ENCODE results near the gene NRG2. TPM values are rescaled to one million over a fixed set of nuclear protein-coding genes. Genes with fewer than 3 reads are reported as not detected.

NRG2 gene
- total and polyA plus RNA-seq, 7 donors: 0.42 to 19.6 (median 3.5) TPM

- ATAC-seq (peak; percentile 24 to 79 (median 76)), DNase-seq (no peak)
- H3K4me1 ChIP-seq: peaks cover 78% of the 10 kb centered on the region
Observed at GRCh38 chr5:140017397-140018095, 25.6 kb downstream of the NRG2 start.

GRCh38 chr5:140015706-140016105, 27.4 kb downstream of the NRG2 start:
- 84 to 87% (median 86%) methylated on average over 5 of the region's 5 CpGs for WGBS, 3 donors
- no peak for DNase-seq
- Histone ChIP-seq H3K27me3 (ENCODE audit: insufficient read depth in 3 of 3, low read length in 2 of 3) (no peaks in the 10 kb centered on the region), H3K9me3 (no peaks in the 10 kb centered on the region), H3K36me3 (ENCODE audit: insufficient read depth in 1 of 2, low read depth in 1 of 2) (no peaks in the 10 kb centered on the region), H3K4me3 (no peak overlapping the region), H3K4me1 (peaks cover 72% of the 10 kb centered on the region), H3K27ac (peak overlapping the region; percentile 89)
- TF ChIP-seq CTCF (IDR thresholded peaks at IDR 0.05): no peak
- intact Hi-C loops (cut with DNase I): no loop called here
- ATAC-seq: no peak

More at GRCh38 chr5:140017397-140018095, 25.6 kb downstream of the NRG2 start:
- 42 to 82% (median 46%) methylated on average over 9 of the region's 9 CpGs for WGBS, 3 donors
- no peaks in the 10 kb centered on the region for H3K27me3 ChIP-seq (ENCODE audit: insufficient read depth in 3 of 3, low read length in 2 of 3)
- peak overlapping the region; percentile 89 for H3K27ac ChIP-seq
- H3K36me3 ChIP-seq (ENCODE audit: insufficient read depth in 1 of 2, low read depth in 1 of 2): no peaks in the 10 kb centered on the region
- H3K4me3 ChIP-seq: peak overlapping the region; percentile 47
- intact Hi-C loops (cut with DNase I): loop anchor here in 1 of 2 donors (2.0 kb wide), 1 partner anchor 21 kb away; no protein-coding TSS in a partner anchor
- no peak for TF ChIP-seq CTCF (IDR thresholded peaks at IDR 0.05)
- H3K9me3 ChIP-seq: no peaks in the 10 kb centered on the region

DNA sequence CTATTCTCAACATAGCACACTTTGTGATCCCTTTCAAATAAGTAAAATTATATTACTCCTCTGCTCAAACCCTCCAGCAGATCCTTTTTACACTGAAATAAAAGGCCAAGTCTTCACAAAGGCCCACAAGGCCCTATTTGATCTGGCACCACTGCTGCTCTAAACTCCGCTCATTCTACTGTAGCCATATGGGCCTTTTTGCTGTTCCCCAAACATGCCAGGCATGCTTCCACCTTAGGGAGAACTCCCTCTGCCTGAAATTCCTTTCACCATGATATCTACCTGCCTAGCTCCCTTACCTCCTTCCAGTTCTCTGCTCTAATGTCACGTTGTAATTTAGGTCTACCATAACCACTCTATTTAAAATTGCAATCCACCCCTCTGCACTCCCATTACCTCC, 28.3 kb downstream of the NRG2 start:
- WGBS, 3 donors: 78 to 96% (median 89%) methylated on average over 2 of the region's 2 CpGs
- H3K36me3 ChIP-seq (ENCODE audit: insufficient read depth in 1 of 2, low read depth in 1 of 2): no peaks in the 10 kb centered on the region
- ATAC-seq: no peak
- H3K9me3 ChIP-seq: no peaks in the 10 kb centered on the region
- H3K27ac ChIP-seq: no peak overlapping the region
- DNase-seq: no peak
- H3K4me1 ChIP-seq: peaks cover 70% of the 10 kb centered on the region
- H3K27me3 ChIP-seq (ENCODE audit: insufficient read depth in 3 of 3, low read length in 2 of 3): no peaks in the 10 kb centered on the region
- no peak overlapping the region for H3K4me3 ChIP-seq
- intact Hi-C loops (cut with DNase I): no loop called here
- TF ChIP-seq CTCF (IDR thresholded peaks at IDR 0.05): no peak

GRCh38 chr5:140013536-140013935, 29.6 kb downstream of the NRG2 start:
- Histone ChIP-seq H3K36me3 (ENCODE audit: insufficient read depth in 1 of 2, low read depth in 1 of 2) (no peaks in the 10 kb centered on the region), H3K27ac (no peak overlapping the region), H3K4me1 (peaks cover 61% of the 10 kb centered on the region), H3K27me3 (ENCODE audit: insufficient read depth in 3 of 3, low read length in 2 of 3) (no peaks in the 10 kb centered on the region), H3K9me3 (no peaks in the 10 kb centered on the region), H3K4me3 (no peak overlapping the region)
- DNase-seq: no peak
- TF ChIP-seq CTCF (IDR thresholded peaks at IDR 0.05): no peak
- 75 to 81% (median 79%) methylated on average over 1 of the region's 1 CpG for WGBS, 3 donors
- no peak for ATAC-seq
- intact Hi-C loops (cut with DNase I): no loop called here

GRCh38 chr5:140012443-140012842, 30.7 kb downstream of the NRG2 start:
- DNase-seq: no peak
- ATAC-seq: no peak
- Histone ChIP-seq H3K4me1 (peaks cover 63% of the 10 kb centered on the region), H3K36me3 (ENCODE audit: insufficient read depth in 1 of 2, low read depth in 1 of 2) (no peaks in the 10 kb centered on the region), H3K27ac (peak overlapping the region; percentile 91), H3K4me3 (no peak overlapping the region), H3K27me3 (ENCODE audit: insufficient read depth in 3 of 3, low read length in 2 of 3) (no peaks in the 10 kb centered on the region), H3K9me3 (no peaks in the 10 kb centered on the region)
- WGBS, 3 donors: 82 to 93% (median 86%) methylated on average over 1 of the region's 1 CpG
- intact Hi-C loops (cut with DNase I): no loop called here
- TF ChIP-seq CTCF (IDR thresholded peaks at IDR 0.05): no peak

Measured in psoas muscle (tissue), 8 donors.